ENCODE measurements around the gene ANKRD39.

DNA sequence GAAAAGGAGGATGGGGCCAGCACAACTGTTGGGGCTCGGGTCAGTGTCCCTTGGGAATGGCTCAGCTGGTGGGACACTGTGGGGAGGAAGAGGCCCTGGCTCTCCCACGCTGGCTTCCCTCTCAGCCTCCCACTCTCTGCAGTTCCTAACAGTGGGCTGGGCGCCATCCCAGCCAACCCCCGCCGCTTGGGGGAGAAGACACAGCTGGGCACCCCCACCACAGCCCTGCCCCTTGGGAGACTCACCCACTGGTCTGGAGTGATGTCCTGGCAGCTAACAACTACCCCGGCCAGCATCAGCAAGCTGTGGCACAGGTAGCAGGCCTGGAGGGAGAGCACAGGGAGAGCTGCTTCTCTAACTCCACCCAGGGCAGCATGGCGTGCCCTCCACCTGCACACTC, 20.4 kb upstream of the ANKRD39 start:
- no peak for TF ChIP-seq CTCF (IDR thresholded peaks at IDR 0.05)
- TF ChIP-seq POLR2AphosphoS5 (IDR thresholded peaks at IDR 0.05), result no peak

All from transverse colon (tissue), 4 donors.